ENCODE results near the gene PRDX1.

PRDX1 gene

GRCh38 chr1:45521413-45522323 lies at the start of gene PRDX1:
Gene PRDX1 (minus strand): TSS chr1:45521884. CDS start chr1:45519043, 2,841 bp downstream.
- peak; percentile 93 for DNase-seq

GRCh38 chr1:45570631-45571030 lies 48.9 kb upstream of the PRDX1 start:
- no peak for DNase-seq

- peak; percentile 66 for DNase-seq
Observed at GRCh38 chr1:45569962-45570581, 48.4 kb upstream of the PRDX1 start.

GRCh38 chr1:45569571-45569961 lies 47.9 kb upstream of the PRDX1 start:
- no peak for DNase-seq

- DNase-seq: no peak
Observed at GRCh38 chr1:45568421-45568820, 46.7 kb upstream of the PRDX1 start.

- DNase-seq: no peak
Observed at GRCh38 chr1:45567911-45568310, 46.2 kb upstream of the PRDX1 start.

GRCh38 chr1:45566722-45567121 lies 45.0 kb upstream of the PRDX1 start:
- no peak for DNase-seq

GRCh38 chr1:45563843-45564242 lies 42.2 kb upstream of the PRDX1 start:
- DNase-seq: no peak

GRCh38 chr1:45557422-45557944 lies 35.8 kb upstream of the PRDX1 start:
- DNase-seq: no peak

- DNase-seq: no peak
Observed at GRCh38 chr1:45554198-45554597, 32.5 kb upstream of the PRDX1 start.

GRCh38 chr1:45552331-45552730 lies 30.6 kb upstream of the PRDX1 start:
- DNase-seq: no peak

- DNase-seq: no peak
Observed at GRCh38 chr1:45551684-45552083, 30.0 kb upstream of the PRDX1 start.

- DNase-seq: peak; percentile 88
Observed at GRCh38 chr1:45550401-45551351, 29.0 kb upstream of the PRDX1 start, which contains the start of gene AKR1A1. Gene AKR1A1 (plus strand): TSS chr1:45550826. CDS start chr1:45561795, 10,969 bp downstream.

- no peak for DNase-seq
Observed at GRCh38 chr1:45545553-45546310, 24.0 kb upstream of the PRDX1 start.

- DNase-seq: no peak
Observed at GRCh38 chr1:45545019-45545493, 23.4 kb upstream of the PRDX1 start.

- no peak for DNase-seq
Observed at GRCh38 chr1:45544530-45544929, 22.8 kb upstream of the PRDX1 start.

GRCh38 chr1:45543581-45544417 lies 22.1 kb upstream of the PRDX1 start:
- no peak for DNase-seq

GRCh38 chr1:45542591-45542990 lies 20.9 kb upstream of the PRDX1 start:
- DNase-seq: no peak

- DNase-seq: no peak
Observed at GRCh38 chr1:45541193-45541592, 19.5 kb upstream of the PRDX1 start.

- DNase-seq: no peak
Observed at GRCh38 chr1:45536886-45537285, 15.2 kb upstream of the PRDX1 start.
